Measurements from ENCODE around the gene TRIL.
A peak's percentile ranks its signal among the peaks of the same experiment; 100 is the strongest.

The TRIL gene

GRCh38 chr7:28940741-28941384 is 17.3 kb downstream of the TRIL start:
- DNase-seq (ENCODE audit: low read depth in 2 of 2): no peak

DNA sequence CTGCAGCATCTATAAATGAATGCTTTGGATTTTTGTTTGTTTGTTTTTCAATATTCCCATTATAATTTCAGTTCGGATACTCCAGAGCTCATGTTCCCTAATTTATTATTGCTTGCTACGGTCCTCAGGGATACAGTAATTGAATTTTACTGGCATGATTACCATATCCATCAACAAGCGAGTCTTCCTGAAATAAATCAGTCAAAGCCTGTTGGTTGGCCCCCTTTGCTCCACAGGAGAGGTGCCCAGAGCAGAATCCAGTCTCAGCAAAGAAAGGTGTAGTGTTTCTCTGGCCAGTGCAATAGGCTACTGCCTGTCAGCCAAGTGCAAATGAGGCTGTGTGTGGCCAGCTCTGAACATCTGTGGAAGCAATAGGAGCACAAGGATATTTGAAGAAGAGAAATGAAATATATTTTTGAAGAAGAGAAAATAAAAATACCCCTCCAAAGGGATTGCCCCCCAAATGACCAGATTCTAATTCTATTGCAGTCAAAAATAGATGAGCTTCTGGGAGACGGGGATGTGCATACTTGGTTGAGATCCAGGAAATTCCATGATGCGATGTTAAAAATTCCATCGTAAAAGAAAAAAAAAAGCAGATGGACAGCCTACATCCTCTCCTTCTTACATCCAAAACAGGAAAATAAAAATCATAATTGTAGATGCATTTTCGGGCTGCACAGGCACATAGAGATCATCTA is 18.1 kb downstream of the TRIL start:
- DNase-seq (ENCODE audit: low read depth in 2 of 2): no peak

DNA sequence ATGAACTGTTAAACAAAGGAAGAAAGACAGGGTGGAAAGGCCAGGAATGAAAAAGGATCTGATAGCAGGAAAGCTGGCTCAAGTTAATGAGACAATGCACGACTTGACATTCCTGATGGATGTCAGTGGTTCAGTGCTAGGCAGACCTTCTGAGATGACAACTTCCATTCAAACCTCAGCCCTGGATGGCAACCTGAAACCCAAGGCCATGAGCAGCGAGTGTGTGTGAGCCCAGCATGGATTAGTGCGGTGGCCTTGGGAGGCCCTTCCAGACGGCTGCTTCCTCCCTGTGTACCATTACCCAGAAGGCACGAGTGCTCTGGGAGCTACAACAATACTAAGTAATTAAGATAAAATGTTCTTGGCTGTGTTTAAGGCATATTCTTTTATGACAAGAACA is 18.8 kb downstream of the TRIL start:
- no peak for DNase-seq (ENCODE audit: low read depth in 2 of 2)

- DNase-seq (ENCODE audit: low read depth in 2 of 2): no peak
These were observed 20.5 kb downstream of the TRIL start for GRCh38 chr7:28937619-28938018.

- no peak for DNase-seq (ENCODE audit: low read depth in 2 of 2)
These were observed 21.0 kb downstream of the TRIL start for GRCh38 chr7:28937103-28937502.

- DNase-seq (ENCODE audit: low read depth in 2 of 2): no peak
These were observed 24.2 kb downstream of the TRIL start for GRCh38 chr7:28933846-28934320.

- DNase-seq (ENCODE audit: low read depth in 2 of 2): no peak
These were observed 26.6 kb downstream of the TRIL start for GRCh38 chr7:28931565-28931964.

DNA sequence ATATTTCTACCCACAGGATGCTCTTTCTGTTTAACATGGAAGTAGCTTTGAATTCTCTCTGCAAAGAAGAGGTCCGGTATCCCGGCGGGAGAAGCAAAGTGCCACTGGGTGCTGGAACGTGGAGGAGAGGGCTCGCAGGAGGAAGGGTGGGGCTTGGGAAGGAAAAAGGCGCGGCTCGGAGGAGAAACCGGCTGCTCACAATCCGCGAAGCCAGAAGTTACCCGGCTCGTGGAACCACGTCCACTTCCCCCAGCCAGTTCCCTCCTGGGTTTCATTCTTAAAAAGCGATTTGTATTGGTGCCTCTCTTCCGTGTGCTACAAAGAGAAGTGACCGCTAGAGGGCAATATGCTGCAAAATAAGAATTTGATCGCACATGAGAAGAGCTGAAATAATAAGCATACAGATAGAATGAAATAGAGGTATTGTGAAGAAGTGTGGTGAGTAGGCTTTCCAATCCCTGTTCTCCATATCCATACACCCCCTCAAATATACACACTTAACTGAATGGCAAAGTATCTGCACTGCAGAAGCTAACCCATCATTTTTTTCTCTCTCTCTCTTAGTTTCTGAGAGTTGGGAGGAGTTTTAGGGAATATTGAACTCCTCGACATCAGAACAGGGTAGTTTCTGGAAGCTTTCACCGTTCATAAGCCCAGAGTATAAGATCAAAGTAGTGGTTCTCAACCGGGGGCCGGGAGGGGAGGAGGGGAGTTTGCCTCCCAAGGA is 31.1 kb downstream of the TRIL start:
- peak; percentile 71 to 73 for DNase-seq (ENCODE audit: low read depth in 2 of 2)

DNA sequence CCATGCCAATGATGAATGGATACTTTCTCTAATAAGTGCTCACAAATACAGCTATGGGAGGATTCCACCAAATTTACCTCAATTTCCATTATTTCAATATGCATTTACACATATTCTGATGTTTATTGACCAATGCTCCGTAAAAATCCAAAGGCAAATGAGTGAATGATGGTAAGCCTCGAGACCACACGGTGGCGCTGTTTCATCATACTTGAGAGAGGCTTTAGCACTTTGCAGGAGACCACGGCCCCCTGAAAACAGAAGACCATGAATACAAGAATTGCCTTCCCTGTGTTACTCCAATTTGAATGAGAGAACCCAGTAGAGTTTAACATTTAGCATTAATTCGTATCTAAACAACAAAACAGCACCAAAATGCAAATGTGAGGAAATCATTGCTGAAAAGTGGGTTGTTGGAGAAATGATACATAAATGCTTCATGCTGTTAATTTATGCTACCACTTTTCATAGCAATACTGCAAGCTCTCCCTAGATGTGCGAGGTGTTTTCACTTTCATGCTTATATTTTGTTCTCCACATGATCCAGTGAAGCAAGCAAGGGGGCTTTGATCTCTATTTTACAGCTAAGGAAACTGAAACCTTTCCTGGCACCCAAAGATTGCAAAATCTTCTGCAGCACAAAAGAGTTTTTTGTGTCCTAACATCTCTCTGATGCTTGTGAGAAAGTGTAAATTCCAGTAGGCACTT is 35.4 kb downstream of the TRIL start:
- peak in 1 of 2 experiments; percentile 39 for DNase-seq (ENCODE audit: low read depth in 2 of 2)

GRCh38 chr7:28921822-28922221 is 36.3 kb downstream of the TRIL start:
- peak in 1 of 2 experiments; percentile 26 for DNase-seq (ENCODE audit: low read depth in 2 of 2)

DNA sequence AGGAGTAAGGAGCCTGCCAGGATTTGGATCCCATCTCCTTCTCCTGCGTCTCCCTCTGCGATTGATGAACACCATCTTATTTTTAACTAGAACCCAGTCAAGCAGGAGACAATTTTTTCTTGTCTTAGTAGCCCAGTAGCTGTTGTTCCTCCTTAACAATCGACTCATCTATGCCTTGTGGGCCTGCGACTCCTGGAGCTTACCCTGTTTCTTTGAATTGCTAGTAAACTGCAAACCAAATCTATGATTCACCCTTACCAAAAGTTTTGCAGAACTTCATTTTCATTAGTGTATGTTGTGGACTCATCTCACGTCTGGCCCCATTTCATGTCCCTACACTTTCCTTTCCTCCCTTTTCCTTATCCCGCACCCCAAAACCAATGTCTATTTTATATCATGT is 37.7 kb downstream of the TRIL start:
- no peak for DNase-seq (ENCODE audit: low read depth in 2 of 2)

DNA sequence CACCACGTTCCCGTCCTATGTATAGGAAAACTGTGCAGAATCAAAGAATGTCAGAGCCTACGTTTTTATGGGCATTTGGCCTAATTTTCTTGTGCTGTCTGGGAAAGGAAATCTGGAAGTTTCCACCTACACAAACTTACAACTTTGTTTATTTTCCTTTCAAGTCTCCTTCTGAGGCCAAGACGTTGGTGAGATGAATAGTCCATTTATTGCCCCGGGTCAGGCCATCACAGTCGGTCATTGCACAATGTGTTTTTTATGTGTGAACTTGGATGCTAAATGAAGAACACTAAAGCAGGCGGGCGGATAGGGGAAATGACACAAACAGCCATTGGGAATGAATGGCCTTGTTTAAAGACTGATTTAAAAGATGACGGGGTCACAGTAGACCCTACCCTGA is 38.6 kb downstream of the TRIL start:
- DNase-seq (ENCODE audit: low read depth in 2 of 2): no peak

- no peak for DNase-seq (ENCODE audit: low read depth in 2 of 2)
These were observed 49.4 kb downstream of the TRIL start for GRCh38 chr7:28908775-28909174.

- DNase-seq (ENCODE audit: low read depth in 2 of 2): no peak
These were observed 52.7 kb downstream of the TRIL start for GRCh38 chr7:28905464-28905863.

GRCh38 chr7:28904578-28905048 is 53.5 kb downstream of the TRIL start:
- no peak for DNase-seq (ENCODE audit: low read depth in 2 of 2)

DNA sequence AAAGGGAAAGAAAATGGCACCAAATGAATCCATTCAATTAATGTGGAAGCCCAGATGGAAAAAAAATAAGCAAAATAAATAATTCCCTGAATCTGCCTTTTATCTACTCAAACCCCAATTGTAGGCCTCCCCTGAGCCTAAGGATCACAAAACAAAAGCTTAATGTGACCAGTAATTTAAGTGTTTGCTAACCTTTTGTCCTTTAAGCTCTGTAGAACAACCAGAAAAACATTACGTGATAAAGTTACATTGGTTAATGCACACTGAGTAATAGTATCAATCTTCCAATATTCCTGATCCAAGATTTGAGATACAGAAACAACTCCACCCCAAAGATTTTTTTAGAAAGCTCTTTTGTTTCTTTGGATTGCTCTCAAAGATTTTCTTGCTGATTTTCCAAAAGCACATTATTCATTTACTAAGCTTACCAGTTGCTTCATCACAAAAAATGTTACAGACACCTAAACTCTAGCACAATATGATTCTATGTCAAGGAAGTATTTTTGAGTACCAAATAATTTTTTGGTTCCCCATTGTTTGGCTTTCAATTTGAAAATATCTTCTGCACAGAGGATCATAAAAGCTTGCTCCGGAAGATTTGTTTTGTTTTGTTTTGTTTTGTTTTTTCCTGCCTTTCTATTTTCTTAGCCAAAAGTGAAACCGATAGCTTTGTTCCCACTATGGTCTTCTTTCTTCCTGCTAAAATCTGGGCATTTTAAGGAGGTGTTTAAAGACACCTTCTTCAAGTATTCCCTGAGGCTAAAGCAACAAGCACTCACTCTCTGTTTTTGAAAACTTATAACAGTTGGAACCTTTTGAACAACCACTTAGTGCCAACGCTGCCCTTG is 54.2 kb downstream of the TRIL start:
- DNase-seq (ENCODE audit: low read depth in 2 of 2): no peak

All from fibroblast of skin of left biceps (primary cell).